Hepatocyte (in vitro differentiated cells): Measurements from ENCODE around the gene CCDC192. TPM values are rescaled to one million over a fixed set of nuclear protein-coding genes. Genes with fewer than 3 reads are reported as not detected.
"Not testable (repeated sequence)": the region's sequence is repeated elsewhere in the genome, so short reads cannot be mapped to it uniquely, and the experiment has no call there.

Source experiments
- DNase-seq: peaks from one replicate; pipeline ENCODE4 v3.0.0-alpha.2; 2016; ENCODE audit warnings: low spot score
- H2AFZ ChIP-seq: fragments of 200-600 bp; sonication (generic); 2 replicates; pipeline ENCODE4 v1.6.0; 2016; ENCODE audit warnings: antibody characterized with exemption, mild to moderate bottlenecking
- H3K27ac ChIP-seq: fragments of 200-600 bp; sonication (generic); 2 replicates; pipeline ENCODE4 v1.5.1; 2016; ENCODE audit warnings: mild to moderate bottlenecking
- H3K27me3 ChIP-seq: fragments of 200-600 bp; sonication (generic); 2 replicates; pipeline ENCODE4 v1.6.1; 2016
- H3K36me3 ChIP-seq: fragments of 200-600 bp; sonication (generic); replicated peaks from 2 replicates; pipeline ENCODE4 v1.5.1; 2016; ENCODE audit warnings: low read depth; ENCODE audit not compliant: insufficient read depth
- H3K4me1 ChIP-seq: fragments of 200-600 bp; sonication (generic); 2 replicates; pipeline ENCODE4 v1.5.1; 2016; ENCODE audit warnings: mild to moderate bottlenecking, moderate library complexity; ENCODE audit not compliant: insufficient read depth
- H3K4me2 ChIP-seq: fragments of 200-600 bp; sonication (generic); 2 replicates; pipeline ENCODE4 v1.6.0; 2016
- H3K4me3 ChIP-seq: fragments of 200-600 bp; sonication (generic); 2 replicates; pipeline ENCODE4 v1.5.1; 2016; ENCODE audit warnings: mild to moderate bottlenecking
- H3K79me2 ChIP-seq: fragments of 200-600 bp; sonication (generic); 2 replicates; pipeline ENCODE4 v1.6.0; 2017; ENCODE audit warnings: mild to moderate bottlenecking
- H3K9me2 ChIP-seq: fragments of 200-600 bp; sonication (generic); replicated peaks from 2 replicates; pipeline ENCODE4 v1.6.0; 2017; ENCODE audit warnings: mild to moderate bottlenecking; ENCODE audit not compliant: insufficient read depth
- H3K9me3 ChIP-seq: fragments of 200-600 bp; sonication (generic); 2 replicates; pipeline ENCODE4 v1.5.1; 2016; ENCODE audit warnings: low read depth, mild to moderate bottlenecking
- H4K20me1 ChIP-seq: fragments of 200-600 bp; sonication (generic); 2 replicates; pipeline ENCODE4 v1.6.0; 2016; ENCODE audit warnings: mild to moderate bottlenecking; ENCODE audit not compliant: insufficient read depth, poor library complexity, severe bottlenecking
- CTCF ChIP-seq: fragments of 200-600 bp; sonication (generic); IDR thresholded peaks from 2 replicates; pipeline ENCODE4 v1.5.1; 2016; ENCODE audit warnings: antibody characterized with exemption, mild to moderate bottlenecking; ENCODE audit not compliant: poor library complexity
- EZH2 ChIP-seq: fragments of 200-600 bp; sonication (generic); IDR thresholded peaks from 2 replicates; pipeline ENCODE4 v1.6.1; 2016; ENCODE audit warnings: antibody characterized with exemption, mild to moderate bottlenecking, borderline replicate concordance
- EZH2phosphoT487 ChIP-seq: fragments of 200-600 bp; sonication (generic); IDR thresholded peaks from one replicate; pipeline ENCODE4 v1.6.1; 2018; ENCODE audit warnings: antibody characterized with exemption, mild to moderate bottlenecking, low read depth, moderate library complexity; ENCODE audit not compliant: unreplicated experiment, severe bottlenecking
- WGBS: methylation state at CpG from one replicate; pipeline ENCODE4 v1.1.6; 2016; ENCODE audit warnings: low lambda C conversion rate; ENCODE audit errors: missing lambda C conversion rate; 5-methylcytosine and 5-hydroxymethylcytosine counted together
- polyA plus RNA-seq: library from polyadenylated mRNA; unstranded; fragments of >200 nt; fragmentation: Nextera tagmentation; extraction: Ambion mirVana; gene quantifications from 2 replicates; pipeline ENCODE4 v1.2.1, GENCODE V29; 2016
- total RNA-seq: library from RNA; depleted of rRNA; stranded (reverse); fragments of >200 nt; gene quantifications from 2 replicates; pipeline ENCODE4 v1.2.3, GENCODE V29; 2014

The CCDC192 gene
- total and polyA plus RNA-seq, 2 experiments from 2014 or later = 0.39 TPM; not detected in 1

- Histone ChIP-seq H3K4me3 (no peak overlapping the region), H2AFZ (no peak overlapping the region), H3K27ac (no peak overlapping the region), H3K36me3 (no peaks in the 10 kb centered on the region), H3K9me3 (no peaks in the 10 kb centered on the region), H3K9me2 (no peaks in the 10 kb centered on the region), H3K4me1 (no peaks in the 10 kb centered on the region), H3K79me2 (no peaks in the 10 kb centered on the region), H4K20me1 (no peaks in the 10 kb centered on the region), H3K27me3 (peaks cover 5% of the 10 kb centered on the region), H3K4me2 (no peak overlapping the region)
- WGBS = 88% methylated on average over 7 of the region's 7 CpGs
- DNase-seq = no peak
- TF ChIP-seq EZH2 (no peak), CTCF (no peak), EZH2phosphoT487 (no peak)
Observed at GRCh38 chr5:127844581-127845021, 141.4 kb downstream of the CCDC192 start.

GRCh38 chr5:127846884-127847283, 143.7 kb downstream of the CCDC192 start:
- DNase-seq = no peak
- TF ChIP-seq EZH2 (no peak), EZH2phosphoT487 (no peak), CTCF (no peak)
- H3K27ac ChIP-seq = no peak overlapping the region
- H3K9me2 ChIP-seq = no peaks in the 10 kb centered on the region
- no peaks in the 10 kb centered on the region for H4K20me1 ChIP-seq
- no peaks in the 10 kb centered on the region for H3K9me3 ChIP-seq
- H3K36me3 ChIP-seq = no peaks in the 10 kb centered on the region
- H3K4me2 ChIP-seq = no peak overlapping the region
- WGBS = 90% methylated on average over 2 of the region's 2 CpGs
- no peak overlapping the region for H3K4me3 ChIP-seq
- peaks cover 5% of the 10 kb centered on the region for H3K27me3 ChIP-seq
- no peak overlapping the region for H2AFZ ChIP-seq
- H3K79me2 ChIP-seq = no peaks in the 10 kb centered on the region
- no peaks in the 10 kb centered on the region for H3K4me1 ChIP-seq

GRCh38 chr5:127847641-127848040, 144.4 kb downstream of the CCDC192 start:
- not testable (repeated sequence) for H3K27me3 ChIP-seq, H4K20me1 ChIP-seq, H2AFZ ChIP-seq, DNase-seq, H3K4me1 ChIP-seq, H3K4me2 ChIP-seq, H3K4me3 ChIP-seq, H3K27ac ChIP-seq, H3K79me2 ChIP-seq, H3K36me3 ChIP-seq, H3K9me3 ChIP-seq, H3K9me2 ChIP-seq
- WGBS = 97% methylated on average over 5 of the region's 5 CpGs

- no peak overlapping the region for H3K27ac ChIP-seq
- no peaks in the 10 kb centered on the region for H3K36me3 ChIP-seq
- H3K9me3 ChIP-seq = no peaks in the 10 kb centered on the region
- no peaks in the 10 kb centered on the region for H3K9me2 ChIP-seq
- peaks cover 5% of the 10 kb centered on the region for H3K27me3 ChIP-seq
- no peak overlapping the region for H3K4me2 ChIP-seq
- H3K79me2 ChIP-seq = no peaks in the 10 kb centered on the region
- no peak overlapping the region for H2AFZ ChIP-seq
- no peak overlapping the region for H3K4me3 ChIP-seq
- no peaks in the 10 kb centered on the region for H3K4me1 ChIP-seq
- H4K20me1 ChIP-seq = no peaks in the 10 kb centered on the region
- no peak for TF ChIP-seq CTCF
- TF ChIP-seq EZH2phosphoT487 = no peak
- 57% methylated on average over 1 of the region's 1 CpG for WGBS
- peak; percentile 30 for DNase-seq
Observed at GRCh38 chr5:127848098-127848497, 144.9 kb downstream of the CCDC192 start.
